Mammary epithelial cell (primary cell): ENCODE results near the gene RAB6D.
"Not testable (repeated sequence)": the region's sequence is repeated elsewhere in the genome, so short reads cannot be mapped to it uniquely, and the experiment has no call there.

Source experiments
- CTCF ChIP-seq, 2 donors: IDR thresholded peaks in 1 of 2; conservative IDR thresholded peaks in 1 of 2; 2 replicates each; pipeline ENCODE4 v1.5.1; 2011 to 2012; ENCODE audit warnings: inconsistent platforms in 2 of 2, low read length in 2 of 2, mild to moderate bottlenecking in 2 of 2, control low read depth in 1 of 2, low read depth in 1 of 2; ENCODE audit not compliant: insufficient read depth in 1 of 2; ENCODE audit errors: extremely low read depth in 1 of 2
- EZH2 ChIP-seq: IDR thresholded peaks from 2 replicates; pipeline ENCODE4 v1.6.1; 2012; ENCODE audit warnings: low read length, inconsistent platforms, borderline replicate concordance

- peak; percentile 20 to 41 for TF ChIP-seq CTCF (conservative IDR thresholded peaks at IDR 0.05 in 1 of 2, IDR thresholded peaks at IDR 0.05 in 1 of 2; ENCODE audit: extremely low read depth in 1 of 2, insufficient read depth in 1 of 2, low read depth in 1 of 2, low read length in 2 of 2)
- not testable (repeated sequence) for TF ChIP-seq EZH2
Observed at GRCh38 chr2:131335319-131335718, 28.6 kb downstream of the RAB6D start.
